ENCODE measurements around the gene TREX2. TPM values are rescaled to one million over a fixed set of nuclear protein-coding genes. Genes with fewer than 3 reads are reported as not detected.

TREX2 gene
- total and polyA plus RNA-seq, 9 donors = 0.20 to 1.3 (median 0.60) TPM

DNA sequence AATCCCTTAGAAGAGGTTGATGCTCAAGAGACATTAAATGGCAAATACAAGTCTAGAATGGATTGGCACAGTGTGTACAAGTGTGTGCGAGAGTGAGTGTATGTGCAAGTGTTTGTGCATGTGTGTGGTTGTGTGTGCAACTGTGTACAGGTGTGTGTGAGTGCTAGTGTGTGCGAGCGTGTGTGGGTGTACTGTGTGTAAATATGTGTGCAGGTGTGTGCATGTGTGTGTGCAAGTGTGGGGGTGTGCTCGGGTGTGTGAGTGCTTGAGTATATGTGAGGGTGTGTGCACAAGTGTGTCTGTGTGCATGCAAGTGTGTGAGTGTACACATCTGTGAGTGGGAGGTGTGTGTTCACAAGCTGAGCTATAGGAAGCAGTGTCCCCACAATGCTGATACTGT lies 5.9 kb downstream of the TREX2 start:
- Histone ChIP-seq H3K27ac (ENCODE audit: low read length) (no peak overlapping the region), H3K9me3 (replicated peaks; ENCODE audit: control insufficient read depth, low read depth, low read length) (no peaks in the 10 kb centered on the region), H3K4me3 (ENCODE audit: low read length) (no peak overlapping the region), H3K36me3 (ENCODE audit: control insufficient read depth, insufficient read depth, low read length) (no peaks in the 10 kb centered on the region), H3K27me3 (ENCODE audit: control insufficient read depth, insufficient read depth, low read length) (peaks cover 5% of the 10 kb centered on the region), H3K4me1 (ENCODE audit: control insufficient read depth, insufficient read depth, low read length) (no peaks in the 10 kb centered on the region)
- DNase-seq = no peak
- 88% methylated on average over 4 of the region's 4 CpGs for WGBS (ENCODE audit: insufficient coverage)

DNA sequence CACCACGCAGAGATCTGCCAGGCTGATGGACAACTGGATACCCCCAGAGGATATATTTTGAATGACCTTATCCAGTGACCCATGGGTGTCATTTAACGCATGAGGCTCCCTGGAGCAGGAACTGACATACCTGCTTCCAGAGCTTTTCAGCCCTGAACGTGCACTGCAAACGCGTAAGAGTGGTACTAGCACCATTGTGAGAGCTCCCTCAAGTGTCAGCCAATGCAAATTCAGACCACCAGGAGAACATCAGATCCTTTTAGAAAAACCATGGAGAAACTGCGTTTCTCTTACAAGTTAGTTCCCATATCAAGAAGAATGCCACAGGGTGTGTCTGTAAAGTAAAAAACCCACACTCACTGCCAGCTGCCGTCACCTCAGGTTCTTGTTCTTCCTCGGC lies 7.3 kb downstream of the TREX2 start:
- Histone ChIP-seq H3K9me3 (replicated peaks; ENCODE audit: control insufficient read depth, low read depth, low read length) (no peaks in the 10 kb centered on the region), H3K36me3 (ENCODE audit: control insufficient read depth, insufficient read depth, low read length) (no peaks in the 10 kb centered on the region), H3K27me3 (ENCODE audit: control insufficient read depth, insufficient read depth, low read length) (peaks cover 5% of the 10 kb centered on the region), H3K4me1 (ENCODE audit: control insufficient read depth, insufficient read depth, low read length) (no peaks in the 10 kb centered on the region), H3K27ac (ENCODE audit: low read length) (no peak overlapping the region), H3K4me3 (ENCODE audit: low read length) (no peak overlapping the region)
- WGBS (ENCODE audit: insufficient coverage) = 47% methylated on average over 8 of the region's 8 CpGs
- DNase-seq = peak; percentile 36

DNA sequence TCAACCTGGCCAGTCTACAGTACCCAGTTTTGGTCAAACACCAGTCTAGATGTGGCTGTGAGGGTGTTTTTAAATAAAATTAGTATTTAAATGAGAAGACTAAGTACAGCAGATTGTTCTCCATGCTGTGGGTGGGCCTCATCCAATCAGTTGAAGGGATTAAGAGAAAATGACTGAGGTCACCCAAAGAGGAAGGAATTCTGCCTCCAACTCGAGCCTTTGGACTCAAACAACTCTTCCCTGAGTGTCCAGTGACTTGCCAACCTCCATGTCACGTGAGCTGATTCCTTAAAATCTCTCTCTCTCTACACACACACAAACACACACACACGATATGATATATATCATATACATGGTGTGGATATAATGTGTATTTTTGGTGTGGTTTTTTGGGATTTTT lies 10.0 kb downstream of the TREX2 start:
- H3K4me1 ChIP-seq (ENCODE audit: control insufficient read depth, insufficient read depth, low read length) = no peaks in the 10 kb centered on the region
- no peak for DNase-seq
- H3K9me3 ChIP-seq (replicated peaks; ENCODE audit: control insufficient read depth, low read depth, low read length) = peaks cover 6% of the 10 kb centered on the region
- peaks cover 6% of the 10 kb centered on the region for H3K27me3 ChIP-seq (ENCODE audit: control insufficient read depth, insufficient read depth, low read length)
- H3K27ac ChIP-seq (ENCODE audit: low read length) = no peak overlapping the region
- H3K36me3 ChIP-seq (ENCODE audit: control insufficient read depth, insufficient read depth, low read length) = no peaks in the 10 kb centered on the region
- no CpG with 5 or more reads among the region's 3 CpGs for WGBS (ENCODE audit: insufficient coverage)
- no peak overlapping the region for H3K4me3 ChIP-seq (ENCODE audit: low read length)

DNA sequence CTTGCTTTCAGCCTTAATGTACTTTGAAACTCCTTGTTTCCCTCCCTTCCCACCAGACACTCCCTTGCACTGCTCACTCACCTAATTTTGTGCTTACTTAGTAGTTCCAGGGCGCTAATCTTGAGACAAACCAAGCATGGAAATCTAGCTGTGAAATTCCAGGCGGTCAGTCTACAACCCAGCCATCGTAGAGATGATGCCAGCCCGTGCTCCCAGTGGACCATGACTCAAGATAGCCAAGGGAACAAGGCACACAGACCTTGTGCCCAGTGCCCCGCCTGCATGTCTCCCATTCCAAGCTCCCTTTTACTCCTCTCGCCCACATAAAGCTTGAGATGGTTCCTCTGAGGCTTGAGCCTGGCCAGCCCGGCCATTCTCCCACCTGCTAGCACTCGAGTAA lies 11.1 kb downstream of the TREX2 start:
- DNase-seq = no peak
- WGBS (ENCODE audit: insufficient coverage) = 79% methylated on average over 7 of the region's 8 CpGs
- Histone ChIP-seq H3K27ac (ENCODE audit: low read length) (no peak overlapping the region), H3K4me1 (ENCODE audit: control insufficient read depth, insufficient read depth, low read length) (no peaks in the 10 kb centered on the region), H3K9me3 (replicated peaks; ENCODE audit: control insufficient read depth, low read depth, low read length) (peaks cover 8% of the 10 kb centered on the region), H3K4me3 (ENCODE audit: low read length) (no peak overlapping the region), H3K27me3 (ENCODE audit: control insufficient read depth, insufficient read depth, low read length) (peaks cover 4% of the 10 kb centered on the region), H3K36me3 (ENCODE audit: control insufficient read depth, insufficient read depth, low read length) (no peaks in the 10 kb centered on the region)

DNA sequence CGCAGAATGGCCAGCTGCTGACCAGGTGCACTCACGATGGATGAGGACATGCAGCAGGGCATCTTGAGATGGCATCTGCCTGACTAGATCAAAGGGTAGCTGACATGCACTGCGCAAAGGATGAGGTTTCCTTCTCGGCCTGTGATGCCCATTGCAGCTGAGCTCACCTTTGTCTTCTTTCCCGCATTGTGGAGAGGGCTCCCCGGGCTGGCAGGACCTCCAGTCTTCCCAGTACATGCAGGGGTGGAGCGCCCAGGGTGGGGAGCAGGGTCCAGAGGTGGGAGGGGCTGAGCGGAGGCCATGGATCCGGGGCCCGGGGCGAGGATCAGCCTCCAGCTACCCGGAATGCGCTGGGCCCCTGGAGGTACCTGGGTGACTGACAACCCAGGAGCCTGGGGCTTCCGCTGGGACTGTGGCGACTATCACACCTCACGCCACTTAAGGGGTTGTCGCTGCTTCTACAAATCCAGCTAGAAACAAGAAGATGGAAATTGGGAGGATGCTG lies 12.0 kb downstream of the TREX2 start:
- Histone ChIP-seq H3K27me3 (ENCODE audit: control insufficient read depth, insufficient read depth, low read length) (peaks cover 4% of the 10 kb centered on the region), H3K27ac (ENCODE audit: low read length) (no peak overlapping the region), H3K9me3 (replicated peaks; ENCODE audit: control insufficient read depth, low read depth, low read length) (peaks cover 8% of the 10 kb centered on the region), H3K4me3 (ENCODE audit: low read length) (no peak overlapping the region), H3K4me1 (ENCODE audit: control insufficient read depth, insufficient read depth, low read length) (no peaks in the 10 kb centered on the region), H3K36me3 (ENCODE audit: control insufficient read depth, insufficient read depth, low read length) (no peaks in the 10 kb centered on the region)
- WGBS (ENCODE audit: insufficient coverage) = 85% methylated on average over 17 of the region's 17 CpGs
- no peak for DNase-seq

DNA sequence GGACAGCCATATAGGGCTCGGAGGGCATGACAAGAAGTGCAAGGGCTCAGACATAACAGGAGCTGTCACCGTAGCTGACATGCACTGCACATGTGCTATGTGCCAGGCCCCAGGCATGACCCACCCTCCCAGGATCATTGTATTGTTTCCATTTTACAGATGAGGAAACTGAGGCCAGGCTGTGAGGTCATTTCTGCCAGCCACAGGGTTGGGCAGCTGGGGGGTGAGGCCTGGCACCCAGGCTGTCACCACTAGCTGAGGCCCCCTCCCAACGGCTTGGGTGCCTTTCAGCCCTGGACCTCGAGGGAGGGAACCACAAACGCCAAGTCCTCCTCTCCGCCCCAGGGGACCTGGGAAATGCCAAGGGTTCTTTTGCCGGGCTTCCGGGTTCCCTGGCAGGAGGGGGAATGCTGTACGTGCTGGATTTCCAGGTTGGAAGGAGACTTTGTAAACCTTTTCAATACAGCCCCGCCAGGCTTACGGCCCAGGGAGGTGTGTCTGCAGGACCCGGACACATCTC lies 12.6 kb downstream of the TREX2 start:
- H3K4me1 ChIP-seq (ENCODE audit: control insufficient read depth, insufficient read depth, low read length) = no peaks in the 10 kb centered on the region
- no peak for DNase-seq
- H3K27me3 ChIP-seq (ENCODE audit: control insufficient read depth, insufficient read depth, low read length) = peaks cover 4% of the 10 kb centered on the region
- H3K9me3 ChIP-seq (replicated peaks; ENCODE audit: control insufficient read depth, low read depth, low read length) = peaks cover 8% of the 10 kb centered on the region
- no peak overlapping the region for H3K27ac ChIP-seq (ENCODE audit: low read length)
- 73% methylated on average over 4 of the region's 12 CpGs for WGBS (ENCODE audit: insufficient coverage)
- no peaks in the 10 kb centered on the region for H3K36me3 ChIP-seq (ENCODE audit: control insufficient read depth, insufficient read depth, low read length)
- no peak overlapping the region for H3K4me3 ChIP-seq (ENCODE audit: low read length)

DNA sequence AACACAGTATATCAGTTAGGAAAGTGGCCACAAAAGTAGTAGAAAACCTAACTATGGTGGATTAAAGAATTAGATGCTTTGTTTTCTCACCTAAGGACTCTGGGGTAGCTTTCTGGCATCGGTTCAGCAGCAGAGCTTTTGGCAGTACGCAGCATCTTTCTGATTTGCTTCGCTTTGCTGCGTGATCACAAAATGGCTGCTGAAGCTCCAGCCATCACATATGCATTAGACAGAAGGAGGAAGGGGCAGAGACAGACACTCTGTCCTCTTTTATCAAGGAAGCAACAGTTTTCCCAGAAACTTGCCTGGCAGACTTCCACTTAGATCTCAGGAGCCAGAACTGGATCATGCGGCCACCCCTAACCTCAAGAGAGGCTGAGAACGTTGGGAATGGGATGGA lies 15.1 kb downstream of the TREX2 start:
- 97% methylated on average over 5 of the region's 6 CpGs for WGBS (ENCODE audit: insufficient coverage)
- Histone ChIP-seq H3K27ac (ENCODE audit: low read length) (no peak overlapping the region), H3K4me1 (ENCODE audit: control insufficient read depth, insufficient read depth, low read length) (no peaks in the 10 kb centered on the region), H3K27me3 (ENCODE audit: control insufficient read depth, insufficient read depth, low read length) (peaks cover 2% of the 10 kb centered on the region), H3K9me3 (replicated peaks; ENCODE audit: control insufficient read depth, low read depth, low read length) (peaks cover 10% of the 10 kb centered on the region), H3K36me3 (ENCODE audit: control insufficient read depth, insufficient read depth, low read length) (no peaks in the 10 kb centered on the region), H3K4me3 (ENCODE audit: low read length) (no peak overlapping the region)
- no peak for DNase-seq

DNA sequence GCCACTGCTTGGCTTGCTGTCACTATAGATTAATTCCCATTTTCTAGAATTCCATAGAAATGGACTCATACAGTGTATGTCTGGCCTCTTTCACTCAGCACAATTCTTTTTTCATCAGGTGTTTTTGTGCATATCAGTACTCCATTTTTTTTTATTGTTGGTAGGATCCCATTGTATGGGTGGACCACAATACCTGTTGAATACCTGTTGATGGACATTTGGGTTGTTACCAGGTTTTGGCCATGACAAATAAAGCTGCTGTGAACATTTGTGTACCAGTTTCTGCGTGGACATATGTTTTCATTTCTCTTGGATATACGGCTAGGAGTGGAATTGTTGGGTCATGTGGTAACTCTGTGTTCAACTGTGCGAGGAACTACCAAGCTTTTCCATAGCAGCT lies 19.7 kb downstream of the TREX2 start:
- Histone ChIP-seq H3K36me3 (ENCODE audit: control insufficient read depth, insufficient read depth, low read length) (no peaks in the 10 kb centered on the region), H3K27me3 (ENCODE audit: control insufficient read depth, insufficient read depth, low read length) (no peaks in the 10 kb centered on the region), H3K4me3 (ENCODE audit: low read length) (no peak overlapping the region), H3K4me1 (ENCODE audit: control insufficient read depth, insufficient read depth, low read length) (no peaks in the 10 kb centered on the region), H3K27ac (ENCODE audit: low read length) (no peak overlapping the region), H3K9me3 (replicated peaks; ENCODE audit: control insufficient read depth, low read depth, low read length) (peaks cover 8% of the 10 kb centered on the region)
- no peak for DNase-seq
- no CpG with 5 or more reads among the region's 3 CpGs for WGBS (ENCODE audit: insufficient coverage)

DNA sequence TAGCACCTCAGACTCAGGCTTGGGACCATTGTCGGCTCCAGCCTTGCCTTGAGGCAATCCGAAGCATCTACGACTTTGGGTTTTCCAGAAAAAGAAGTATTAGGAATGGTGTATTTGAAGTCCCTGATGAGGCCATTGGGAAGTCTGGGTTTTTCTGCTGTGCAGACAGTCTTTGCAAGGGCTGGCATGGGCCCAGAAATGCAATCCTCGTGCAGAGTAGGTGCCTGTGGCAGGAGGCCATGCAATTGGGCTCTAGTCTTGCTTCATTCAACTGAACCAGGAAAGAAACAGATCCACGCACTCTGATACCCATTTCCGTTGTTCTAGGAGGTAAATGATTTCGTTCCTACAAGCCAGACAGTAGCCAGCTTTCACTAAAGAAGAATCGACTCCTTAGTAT lies 22.2 kb downstream of the TREX2 start:
- Histone ChIP-seq H3K4me1 (ENCODE audit: control insufficient read depth, insufficient read depth, low read length) (no peaks in the 10 kb centered on the region), H3K4me3 (ENCODE audit: low read length) (no peak overlapping the region), H3K9me3 (replicated peaks; ENCODE audit: control insufficient read depth, low read depth, low read length) (peaks cover 3% of the 10 kb centered on the region), H3K27me3 (ENCODE audit: control insufficient read depth, insufficient read depth, low read length) (no peaks in the 10 kb centered on the region), H3K36me3 (ENCODE audit: control insufficient read depth, insufficient read depth, low read length) (no peaks in the 10 kb centered on the region), H3K27ac (ENCODE audit: low read length) (no peak overlapping the region)
- DNase-seq = no peak
- WGBS (ENCODE audit: insufficient coverage) = 58% methylated on average over 4 of the region's 8 CpGs

DNA sequence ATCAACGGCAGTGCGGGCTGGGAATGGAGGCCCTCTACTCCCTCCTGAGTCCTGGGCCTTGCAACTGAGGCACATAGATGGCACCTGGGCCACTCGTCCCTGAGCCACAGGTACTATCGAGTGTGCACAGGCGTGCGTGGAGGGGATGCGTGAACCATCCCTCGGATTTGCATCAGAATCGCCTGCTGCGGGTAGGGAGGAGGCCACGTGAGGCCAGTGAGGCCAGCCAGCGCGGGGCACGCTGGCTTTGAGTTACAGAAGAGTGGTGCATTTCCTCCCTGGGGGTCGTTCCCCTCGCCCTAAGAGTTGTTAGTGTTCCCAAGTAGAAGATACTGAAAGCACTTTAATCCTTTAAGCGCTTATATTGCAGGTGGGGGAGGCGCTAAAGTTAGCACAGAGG lies 24.0 kb downstream of the TREX2 start:
- H3K4me3 ChIP-seq (ENCODE audit: low read length) = no peak overlapping the region
- no peaks in the 10 kb centered on the region for H3K9me3 ChIP-seq (replicated peaks; ENCODE audit: control insufficient read depth, low read depth, low read length)
- 84% methylated on average over 18 of the region's 18 CpGs for WGBS (ENCODE audit: insufficient coverage)
- H3K27ac ChIP-seq (ENCODE audit: low read length) = no peak overlapping the region
- peaks cover 3% of the 10 kb centered on the region for H3K4me1 ChIP-seq (ENCODE audit: control insufficient read depth, insufficient read depth, low read length)
- no peaks in the 10 kb centered on the region for H3K36me3 ChIP-seq (ENCODE audit: control insufficient read depth, insufficient read depth, low read length)
- no peak for DNase-seq
- no peaks in the 10 kb centered on the region for H3K27me3 ChIP-seq (ENCODE audit: control insufficient read depth, insufficient read depth, low read length)

Data from muscle of leg (tissue), 11 donors.